ENCODE measurements around the gene PBRM1. TPM values are rescaled to one million over a fixed set of nuclear protein-coding genes. Genes with fewer than 3 reads are reported as not detected.

PBRM1 gene
- total and polyA plus RNA-seq, 2 of the 13 experiments (the other 11 are each of a cell fraction or from before 2014, with no cell fraction given): 10.9 to 33.2 TPM

- peak; percentile 48; the same call in 1 of the 2 replicates for TF ChIP-seq TAF1 (CRISPR knock-in tag; IDR thresholded peaks at IDR 0.05)
- TF ChIP-seq SSRP1 (CRISPR knock-in tag; IDR thresholded peaks at IDR 0.05): peak; percentile 79
- no peak for TF ChIP-seq PCBP2 (optimal IDR thresholded peaks at IDR 0.05; ENCODE audit: low read depth, low read length, poor library complexity, severe bottlenecking)
- peak; percentile 38; the same call in 1 of the 2 replicates for TF ChIP-seq ZNF782 (CRISPR knock-in tag; IDR thresholded peaks at IDR 0.05; ENCODE audit: borderline replicate concordance)
- no peak for TF ChIP-seq ZXDC (CRISPR knock-in tag; IDR thresholded peaks at IDR 0.05)
- TF ChIP-seq ZNF329 (CRISPR knock-in tag; IDR thresholded peaks at IDR 0.05; ENCODE audit: low read depth): no peak
- TF ChIP-seq ZNF777 (CRISPR knock-in tag; IDR thresholded peaks at IDR 0.05): peak; percentile 22; the same call in 1 of the 2 replicates
- TF ChIP-seq, protein P1, sequence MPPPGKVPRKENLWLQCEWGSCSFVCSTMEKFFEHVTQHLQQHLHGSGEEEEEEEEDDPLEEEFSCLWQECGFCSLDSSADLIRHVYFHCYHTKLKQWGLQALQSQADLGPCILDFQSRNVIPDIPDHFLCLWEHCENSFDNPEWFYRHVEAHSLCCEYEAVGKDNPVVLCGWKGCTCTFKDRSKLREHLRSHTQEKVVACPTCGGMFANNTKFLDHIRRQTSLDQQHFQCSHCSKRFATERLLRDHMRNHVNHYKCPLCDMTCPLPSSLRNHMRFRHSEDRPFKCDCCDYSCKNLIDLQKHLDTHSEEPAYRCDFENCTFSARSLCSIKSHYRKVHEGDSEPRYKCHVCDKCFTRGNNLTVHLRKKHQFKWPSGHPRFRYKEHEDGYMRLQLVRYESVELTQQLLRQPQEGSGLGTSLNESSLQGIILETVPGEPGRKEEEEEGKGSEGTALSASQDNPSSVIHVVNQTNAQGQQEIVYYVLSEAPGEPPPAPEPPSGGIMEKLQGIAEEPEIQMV (CRISPR knock-in tag; IDR thresholded peaks at IDR 0.05; ENCODE audit: low read depth): peak; percentile 28; the same call in 1 of the 2 replicates
- no peak for TF ChIP-seq EZH2 (conservative IDR thresholded peaks at IDR 0.05; ENCODE audit: low read depth, low read length)
- no peak for TF ChIP-seq ZNF138 (CRISPR knock-in tag; IDR thresholded peaks at IDR 0.05; ENCODE audit: low read depth)
- TF ChIP-seq RFXANK (CRISPR knock-in tag; IDR thresholded peaks at IDR 0.05): 0 out of 2 replicates have a peak, but pooled peaks have one; percentile 44
- peak; percentile 28; the same call in 1 of the 2 replicates for TF ChIP-seq CCDC6 (CRISPR knock-in tag; IDR thresholded peaks at IDR 0.05)
- no peak for TF ChIP-seq ZNF367 (CRISPR knock-in tag; IDR thresholded peaks at IDR 0.05; ENCODE audit: borderline replicate concordance)
- peak; percentile 90 for TF ChIP-seq RXRB (CRISPR knock-in tag; IDR thresholded peaks at IDR 0.05; ENCODE audit: borderline replicate concordance)
- TF ChIP-seq REPIN1 (CRISPR knock-in tag; IDR thresholded peaks at IDR 0.05; ENCODE audit: borderline replicate concordance, low read depth): peak; percentile 75; the same call in 1 of the 2 replicates
- peak; percentile 93 to 95 for TF ChIP-seq NR2F1 (CRISPR knock-in tag; IDR thresholded peaks at IDR 0.05)
- peak; percentile 28; the same call in 1 of the 2 replicates for TF ChIP-seq ZC3H13 (CRISPR knock-in tag; IDR thresholded peaks at IDR 0.05)
- TF ChIP-seq PRDM15 (CRISPR knock-in tag; IDR thresholded peaks at IDR 0.05): peak; percentile 88
Observed at GRCh38 chr3:52704611-52705437, 19.1 kb upstream of the PBRM1 start (continued).
